OCI-LY7 (cell line): ENCODE data around the gene DDB1. TPM values are rescaled to one million over a fixed set of nuclear protein-coding genes. Genes with fewer than 3 reads are reported as not detected.

Source experiments
- BruUV-seq: library from RNA; stranded (reverse); fragments of 400-500 nt; replicated peaks from 2 replicates; lab custom pipeline; 2021; lab: Mats Ljungman, UMichigan
- CTCF ChIA-PET: fragments of 300-600 bp; sonication (Branson Sonifier 250); formaldehyde crosslinking; loops from one replicate; lab custom pipeline; 2022; ENCODE audit warnings: antibody characterized with exemption; ENCODE audit not compliant: unreplicated experiment; lab: Charles Lee
- POLR2A ChIA-PET: fragments of 300-600 bp; sonication (Branson Sonifier 250); formaldehyde crosslinking; loops from one replicate; lab custom pipeline; 2022; ENCODE audit warnings: antibody characterized with exemption; lab: Charles Lee
- DNase-seq: peaks from one replicate; pipeline ENCODE4 v3.0.0-alpha.2; 2015; ENCODE audit warnings: low spot score
- H2AFZ ChIP-seq: fragments of 200-600 bp; sonication (generic), shearing (Covaris generic); 2 replicates; pipeline ENCODE4 v1.6.1; 2014; ENCODE audit warnings: mild to moderate bottlenecking, antibody characterized with exemption, low read length, moderate library complexity
- H3K27ac ChIP-seq: fragments of 200-600 bp; sonication (generic); 2 replicates; pipeline ENCODE4 v1.5.1; 2014; ENCODE audit warnings: mixed run types, low read depth, mild to moderate bottlenecking, moderate library complexity, low read length, inconsistent platforms; ENCODE audit not compliant: poor library complexity, severe bottlenecking
- H3K36me3 ChIP-seq: fragments of 200-600 bp; sonication (generic); 2 replicates; pipeline ENCODE4 v1.6.1; 2014; ENCODE audit warnings: mild to moderate bottlenecking, antibody characterized with exemption, low read length, moderate library complexity, mixed read lengths; ENCODE audit not compliant: insufficient read depth
- H3K4me1 ChIP-seq: fragments of 200-600 bp; sonication (generic); 2 replicates; pipeline ENCODE4 v1.5.1; 2014; ENCODE audit warnings: mild to moderate bottlenecking, low read length; ENCODE audit not compliant: insufficient read depth, poor library complexity, severe bottlenecking
- H3K4me2 ChIP-seq: fragments of 200-600 bp; sonication (generic); 2 replicates; pipeline ENCODE4 v1.6.1; 2014; ENCODE audit warnings: mild to moderate bottlenecking, low read length
- H3K4me3 ChIP-seq: fragments of 200-600 bp; sonication (generic); 2 replicates; pipeline ENCODE4 v1.5.1; 2014; ENCODE audit warnings: mild to moderate bottlenecking, low read depth, low read length; ENCODE audit not compliant: poor library complexity, severe bottlenecking
- H3K79me2 ChIP-seq: fragments of 200-600 bp; sonication (generic); 2 replicates; pipeline ENCODE4 v1.6.1; 2016; ENCODE audit warnings: low read depth, mild to moderate bottlenecking, low read length, moderate library complexity, mixed read lengths; ENCODE audit not compliant: insufficient read depth
- H3K9me2 ChIP-seq: fragments of 200-600 bp; sonication (generic); 2 replicates; pipeline ENCODE4 v1.6.1; 2016; ENCODE audit warnings: mild to moderate bottlenecking, low read length, mixed read lengths; ENCODE audit not compliant: insufficient read depth
- H3K9me3 ChIP-seq: fragments of 200-600 bp; sonication (generic); 2 replicates; pipeline ENCODE4 v1.6.1; 2014; ENCODE audit warnings: mild to moderate bottlenecking, mixed run types, low read length, mixed read lengths
- H4K20me1 ChIP-seq: fragments of 200-600 bp; sonication (generic); 2 replicates; pipeline ENCODE4 v1.6.1; 2014; ENCODE audit warnings: mild to moderate bottlenecking, antibody characterized with exemption, low read length, moderate library complexity, mixed read lengths; ENCODE audit not compliant: insufficient read depth
- EZH2phosphoT487 ChIP-seq: fragments of 200-600 bp; sonication (generic); IDR thresholded peaks from 2 replicates; pipeline ENCODE4 v1.6.1; 2018; ENCODE audit warnings: low read depth, borderline replicate concordance, mild to moderate bottlenecking, mixed run types, antibody characterized with exemption, low read length, moderate library complexity, mixed read lengths
- intact Hi-C: fragments of 100-400 bp; cut with micrococcal nuclease; formaldehyde crosslinking; loops from one replicate; pipeline ENCODE4 v1.10.0; 2022; ENCODE audit not compliant: unreplicated experiment
- total RNA-seq, 2 experiments: library from RNA; depleted of rRNA in 1 of 2; stranded (reverse); fragments of >200 nt in 1 of 2; shearing (Covaris generic) in 1 of 2; gene quantifications; 2 replicates each; pipeline ENCODE4 v1.2.3, GENCODE V29; 2014 to 2022
- TF ChIP-seq, protein P1 (sequence below): fragments of 200-600 bp; sonication (generic); conservative IDR thresholded peaks from 2 replicates; pipeline ENCODE4 v1.5.1; 2014; ENCODE audit warnings: mild to moderate bottlenecking, antibody characterized with exemption, low read length, moderate library complexity, mixed read lengths

Gene DDB1
- total RNA-seq, 2 experiments from 2014 or later, result 194 to 225 TPM

GRCh38 chr11:61331651-61332050, 1.3 kb downstream of the DDB1 start:
- ChIA-PET POLR2A (interaction anchor here (0.6 to 1.1 kb wide), 3 partner anchors 19 to 31 kb away, joined by 4 to 9 read pairs (median 7); partner anchors contain the start of genes CYB561A3 and TMEM138), CTCF (no interaction called here)
- no peak overlapping the region for H3K27ac ChIP-seq
- peak overlapping the region; percentile 97 for H3K4me2 ChIP-seq
- peaks cover 51% of the 10 kb centered on the region for H3K36me3 ChIP-seq
- H3K4me3 ChIP-seq, result peak overlapping the region; percentile 98
- no peak for TF ChIP-seq EZH2phosphoT487
- TF ChIP-seq, protein P1, sequence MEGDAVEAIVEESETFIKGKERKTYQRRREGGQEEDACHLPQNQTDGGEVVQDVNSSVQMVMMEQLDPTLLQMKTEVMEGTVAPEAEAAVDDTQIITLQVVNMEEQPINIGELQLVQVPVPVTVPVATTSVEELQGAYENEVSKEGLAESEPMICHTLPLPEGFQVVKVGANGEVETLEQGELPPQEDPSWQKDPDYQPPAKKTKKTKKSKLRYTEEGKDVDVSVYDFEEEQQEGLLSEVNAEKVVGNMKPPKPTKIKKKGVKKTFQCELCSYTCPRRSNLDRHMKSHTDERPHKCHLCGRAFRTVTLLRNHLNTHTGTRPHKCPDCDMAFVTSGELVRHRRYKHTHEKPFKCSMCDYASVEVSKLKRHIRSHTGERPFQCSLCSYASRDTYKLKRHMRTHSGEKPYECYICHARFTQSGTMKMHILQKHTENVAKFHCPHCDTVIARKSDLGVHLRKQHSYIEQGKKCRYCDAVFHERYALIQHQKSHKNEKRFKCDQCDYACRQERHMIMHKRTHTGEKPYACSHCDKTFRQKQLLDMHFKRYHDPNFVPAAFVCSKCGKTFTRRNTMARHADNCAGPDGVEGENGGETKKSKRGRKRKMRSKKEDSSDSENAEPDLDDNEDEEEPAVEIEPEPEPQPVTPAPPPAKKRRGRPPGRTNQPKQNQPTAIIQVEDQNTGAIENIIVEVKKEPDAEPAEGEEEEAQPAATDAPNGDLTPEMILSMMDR, result no peak
- H4K20me1 ChIP-seq, result peaks cover 11% of the 10 kb centered on the region
- no TSS peak for BruUV-seq
- no peak for DNase-seq
- no peaks in the 10 kb centered on the region for H3K9me2 ChIP-seq
- intact Hi-C loops, result loop anchor here (5.0 kb wide), 1 partner anchor 96 kb away; the partner anchor contains the start of gene CPSF7
- H2AFZ ChIP-seq, result no peak overlapping the region
- H3K79me2 ChIP-seq, result peaks cover 59% of the 10 kb centered on the region
- H3K9me3 ChIP-seq, result no peaks in the 10 kb centered on the region
- H3K4me1 ChIP-seq, result peaks cover 44% of the 10 kb centered on the region

GRCh38 chr11:61329871-61330270, 3.0 kb downstream of the DDB1 start:
- Histone ChIP-seq H3K9me3 (no peaks in the 10 kb centered on the region), H3K36me3 (peaks cover 68% of the 10 kb centered on the region), H3K4me1 (peaks cover 26% of the 10 kb centered on the region), H3K4me3 (no peak overlapping the region), H4K20me1 (peaks cover 11% of the 10 kb centered on the region), H3K79me2 (peaks cover 59% of the 10 kb centered on the region), H3K27ac (no peak overlapping the region), H3K9me2 (no peaks in the 10 kb centered on the region), H2AFZ (no peak overlapping the region), H3K4me2 (no peak overlapping the region)
- no TSS peak for BruUV-seq
- no peak for TF ChIP-seq EZH2phosphoT487
- TF ChIP-seq, protein P1, result no peak
- no peak for DNase-seq
- POLR2A ChIA-PET, result interaction anchor here (0.5 kb wide), 1 partner anchor 67 kb away, joined by 3 read pairs; no protein-coding TSS in a partner anchor
- intact Hi-C loops, result loop anchor here (5.0 kb wide), 1 partner anchor 97 kb away; the partner anchor contains the start of gene CPSF7
- CTCF ChIA-PET, result no interaction called here

GRCh38 chr11:61328351-61328750, 4.6 kb downstream of the DDB1 start:
- no peak for TF ChIP-seq EZH2phosphoT487
- TF ChIP-seq, protein P1, result no peak
- Histone ChIP-seq H3K9me3 (no peaks in the 10 kb centered on the region), H3K4me1 (peaks cover 12% of the 10 kb centered on the region), H3K9me2 (no peaks in the 10 kb centered on the region), H3K4me3 (no peak overlapping the region), H3K36me3 (peaks cover 83% of the 10 kb centered on the region), H3K79me2 (peaks cover 56% of the 10 kb centered on the region), H4K20me1 (peaks cover 11% of the 10 kb centered on the region), H3K27ac (no peak overlapping the region), H2AFZ (no peak overlapping the region), H3K4me2 (no peak overlapping the region)
- CTCF ChIA-PET, result no interaction called here
- intact Hi-C loops, result no loop called here
- POLR2A ChIA-PET, result interaction anchor here (1.2 kb wide), 1 partner anchor 98 kb away, joined by 3 read pairs; no protein-coding TSS in a partner anchor
- no TSS peak for BruUV-seq
- DNase-seq, result no peak
